Loucy (cell line): Measurements from ENCODE around the gene OR5H2.
A peak's percentile ranks its signal among the peaks of the same experiment; 100 is the strongest.

Experiments used
- H2AFZ ChIP-seq: fragments of 200-600 bp; sonication (generic); 2 replicates; pipeline ENCODE4 v1.6.0; 2016; ENCODE audit warnings: antibody characterized with exemption, mild to moderate bottlenecking, low read length, moderate library complexity
- H3F3A ChIP-seq: fragments of 200-600 bp; 2 replicates; pipeline ENCODE4 v1.6.0; 2016; ENCODE audit warnings: antibody characterized with exemption, low read depth, mild to moderate bottlenecking
- H3K27me3 ChIP-seq: fragments of 200-600 bp; sonication (generic); 2 replicates; pipeline ENCODE4 v1.6.1; 2014; ENCODE audit warnings: low read length, mild to moderate bottlenecking; ENCODE audit not compliant: insufficient read depth, poor library complexity, severe bottlenecking
- H3K36me3 ChIP-seq: fragments of 200-600 bp; sonication (generic); 2 replicates; pipeline ENCODE4 v1.6.1; 2016; ENCODE audit warnings: low read length; ENCODE audit not compliant: insufficient read depth
- H3K4me1 ChIP-seq: fragments of 200-600 bp; sonication (generic); 2 replicates; pipeline ENCODE4 v1.5.1; 2014; ENCODE audit warnings: low read length, mild to moderate bottlenecking; ENCODE audit not compliant: insufficient read depth, poor library complexity, severe bottlenecking
- H3K4me2 ChIP-seq: fragments of 200-600 bp; sonication (generic); 2 replicates; pipeline ENCODE4 v1.6.0; 2014; ENCODE audit warnings: antibody characterized with exemption, low read length, low read depth, mild to moderate bottlenecking; ENCODE audit not compliant: poor library complexity, severe bottlenecking
- H3K4me3 ChIP-seq: fragments of 200-600 bp; sonication (generic); 2 replicates; pipeline ENCODE4 v1.5.1; 2014; ENCODE audit warnings: low read length, mild to moderate bottlenecking, mixed read lengths; ENCODE audit not compliant: poor library complexity, severe bottlenecking
- H3K79me2 ChIP-seq: fragments of 200-600 bp; sonication (generic); 2 replicates; pipeline ENCODE4 v1.6.1; 2014; ENCODE audit warnings: low read length; ENCODE audit not compliant: insufficient read depth
- H3K9ac ChIP-seq: fragments of 200-600 bp; sonication (generic); 2 replicates; pipeline ENCODE4 v1.6.0; 2014; ENCODE audit warnings: mild to moderate bottlenecking, low read depth, low read length, moderate library complexity; ENCODE audit not compliant: poor library complexity, severe bottlenecking
- H3K9me2 ChIP-seq: fragments of 200-600 bp; sonication (generic); replicated peaks from 2 replicates; pipeline ENCODE4 v1.6.1; 2016; ENCODE audit warnings: low read depth, low read length, mixed read lengths
- H3K9me3 ChIP-seq: fragments of 200-600 bp; sonication (generic); 2 replicates; pipeline ENCODE4 v1.6.1; 2014; ENCODE audit warnings: mild to moderate bottlenecking, antibody characterized with exemption, low read length, low read depth; ENCODE audit not compliant: insufficient read depth
- H4K20me1 ChIP-seq: fragments of 200-600 bp; sonication (generic); 2 replicates; pipeline ENCODE4 v1.6.0; 2014; ENCODE audit warnings: antibody characterized with exemption, low read length, mild to moderate bottlenecking; ENCODE audit not compliant: insufficient read depth, poor library complexity, severe bottlenecking
- EZH2phosphoT487 ChIP-seq: fragments of 200-600 bp; IDR thresholded peaks from 2 replicates; pipeline ENCODE4 v1.6.1; 2018; ENCODE audit warnings: antibody characterized with exemption, mild to moderate bottlenecking, moderate library complexity, borderline replicate concordance
- TF ChIP-seq, protein P1 (sequence below): fragments of 200-600 bp; sonication (generic); conservative IDR thresholded peaks from 2 replicates; pipeline ENCODE4 v1.5.1; 2014; ENCODE audit warnings: mild to moderate bottlenecking, antibody characterized with exemption, low read length

The OR5H2 gene

GRCh38 chr3:98259707-98260106 lies 22.6 kb upstream of the OR5H2 start:
- H3K4me1 ChIP-seq = no peaks in the 10 kb centered on the region
- H3K4me3 ChIP-seq = no peak overlapping the region
- H3K9me3 ChIP-seq = no peaks in the 10 kb centered on the region
- H3K9ac ChIP-seq = no peak overlapping the region
- H3K27me3 ChIP-seq = no peaks in the 10 kb centered on the region
- no peak overlapping the region for H2AFZ ChIP-seq
- 0 out of 2 replicates have a peak, but pooled peaks cover 4% of the 10 kb centered on the region for H3K9me2 ChIP-seq
- H3K4me2 ChIP-seq = no peak overlapping the region
- no peak for TF ChIP-seq EZH2phosphoT487
- TF ChIP-seq, protein P1, sequence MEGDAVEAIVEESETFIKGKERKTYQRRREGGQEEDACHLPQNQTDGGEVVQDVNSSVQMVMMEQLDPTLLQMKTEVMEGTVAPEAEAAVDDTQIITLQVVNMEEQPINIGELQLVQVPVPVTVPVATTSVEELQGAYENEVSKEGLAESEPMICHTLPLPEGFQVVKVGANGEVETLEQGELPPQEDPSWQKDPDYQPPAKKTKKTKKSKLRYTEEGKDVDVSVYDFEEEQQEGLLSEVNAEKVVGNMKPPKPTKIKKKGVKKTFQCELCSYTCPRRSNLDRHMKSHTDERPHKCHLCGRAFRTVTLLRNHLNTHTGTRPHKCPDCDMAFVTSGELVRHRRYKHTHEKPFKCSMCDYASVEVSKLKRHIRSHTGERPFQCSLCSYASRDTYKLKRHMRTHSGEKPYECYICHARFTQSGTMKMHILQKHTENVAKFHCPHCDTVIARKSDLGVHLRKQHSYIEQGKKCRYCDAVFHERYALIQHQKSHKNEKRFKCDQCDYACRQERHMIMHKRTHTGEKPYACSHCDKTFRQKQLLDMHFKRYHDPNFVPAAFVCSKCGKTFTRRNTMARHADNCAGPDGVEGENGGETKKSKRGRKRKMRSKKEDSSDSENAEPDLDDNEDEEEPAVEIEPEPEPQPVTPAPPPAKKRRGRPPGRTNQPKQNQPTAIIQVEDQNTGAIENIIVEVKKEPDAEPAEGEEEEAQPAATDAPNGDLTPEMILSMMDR = peak; percentile 49
- H3F3A ChIP-seq = no peaks in the 10 kb centered on the region
- no peaks in the 10 kb centered on the region for H3K36me3 ChIP-seq
- H4K20me1 ChIP-seq = no peaks in the 10 kb centered on the region
- no peaks in the 10 kb centered on the region for H3K79me2 ChIP-seq

DNA sequence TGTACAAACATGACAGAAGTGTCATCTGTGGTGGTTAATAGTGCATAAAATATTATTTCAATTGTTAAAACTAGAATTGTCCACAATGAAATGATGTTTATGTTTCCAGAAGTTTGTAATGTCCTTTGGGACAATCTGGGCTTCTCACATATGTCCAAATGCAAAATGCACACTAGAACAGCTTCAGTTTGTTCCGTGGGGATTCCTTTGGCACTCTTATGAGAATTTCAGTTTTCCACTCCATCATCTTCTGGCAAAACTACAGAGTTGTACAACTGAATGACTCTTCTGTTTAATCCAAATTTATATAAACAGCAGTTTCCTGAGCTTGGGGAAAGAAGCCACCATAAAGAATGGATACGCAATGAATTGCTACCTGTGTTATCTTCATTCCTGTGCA lies 20.3 kb upstream of the OR5H2 start:
- TF ChIP-seq, protein P1 = no peak
- no peaks in the 10 kb centered on the region for H3K9me3 ChIP-seq
- no peak overlapping the region for H3K9ac ChIP-seq
- H3K36me3 ChIP-seq = no peaks in the 10 kb centered on the region
- no peaks in the 10 kb centered on the region for H3K4me1 ChIP-seq
- H3K9me2 ChIP-seq = 0 out of 2 replicates have a peak, but pooled peaks cover 4% of the 10 kb centered on the region
- no peaks in the 10 kb centered on the region for H3K79me2 ChIP-seq
- H3K27me3 ChIP-seq = no peaks in the 10 kb centered on the region
- H3K4me2 ChIP-seq = no peak overlapping the region
- H2AFZ ChIP-seq = no peak overlapping the region
- no peaks in the 10 kb centered on the region for H4K20me1 ChIP-seq
- no peak overlapping the region for H3K4me3 ChIP-seq
- H3F3A ChIP-seq = no peaks in the 10 kb centered on the region

DNA sequence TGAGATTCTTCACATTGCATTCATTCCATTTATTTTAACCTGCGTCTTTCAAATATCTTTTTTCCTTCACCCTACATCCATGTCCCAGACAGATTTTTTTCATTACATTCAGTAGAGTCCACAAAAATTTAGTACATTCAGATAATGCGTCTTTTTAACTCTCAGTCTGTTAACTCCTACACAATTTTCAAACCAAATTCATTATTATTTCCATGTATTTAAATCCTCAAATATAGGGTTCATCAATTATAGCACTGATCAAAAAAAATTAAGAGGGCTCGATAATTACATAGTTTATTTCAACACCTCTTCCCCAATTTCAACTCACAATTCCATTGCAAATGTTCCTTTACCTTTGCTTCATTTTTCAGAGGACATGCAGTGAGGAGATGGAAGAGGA lies 18.4 kb upstream of the OR5H2 start, which contains the start of gene OR5H6:
TSS of gene OR5H6 (plus strand) at position 301 of the 400 bp plus-strand sequence. CDS start at position 390, 89 bp downstream.
- H2AFZ ChIP-seq = no peak within 1 kb of the TSS
- H3K36me3 ChIP-seq = no peaks in the 10 kb centered on the region
- no peak within 1 kb of the TSS for H3K9ac ChIP-seq
- no peaks in the 10 kb centered on the region for H3F3A ChIP-seq
- no peaks in the 10 kb centered on the region for H3K79me2 ChIP-seq
- no peaks in the 10 kb centered on the region for H3K4me1 ChIP-seq
- H3K4me3 ChIP-seq = no peak within 1 kb of the TSS
- H3K9me2 ChIP-seq = 0 out of 2 replicates have a peak, but pooled peaks cover 4% of the 10 kb centered on the region
- no peaks in the 10 kb centered on the region for H3K9me3 ChIP-seq
- no peak for TF ChIP-seq EZH2phosphoT487
- TF ChIP-seq, protein P1 = no peak
- no peak within 1 kb of the TSS for H3K4me2 ChIP-seq
- no peaks in the 10 kb centered on the region for H4K20me1 ChIP-seq
- no peaks in the 10 kb centered on the region for H3K27me3 ChIP-seq
